OCI-LY7 (cell line): ENCODE results near the gene CCDC126.

Source experiments
- CTCF ChIP-seq: fragments of 200-600 bp; sonication (generic); conservative IDR thresholded peaks from 2 replicates; pipeline ENCODE4 v1.5.1; 2014; ENCODE audit warnings: mild to moderate bottlenecking, antibody characterized with exemption, low read length, moderate library complexity, mixed read lengths
- EZH2phosphoT487 ChIP-seq: fragments of 200-600 bp; sonication (generic); IDR thresholded peaks from 2 replicates; pipeline ENCODE4 v1.6.1; 2018; ENCODE audit warnings: low read depth, borderline replicate concordance, mild to moderate bottlenecking, mixed run types, antibody characterized with exemption, low read length, moderate library complexity, mixed read lengths

- TF ChIP-seq CTCF (no peak), EZH2phosphoT487 (no peak)
These were observed 64.2 kb downstream of the CCDC126 start for GRCh38 chr7:23661385-23661784.
